ENCODE data around the gene CBLB.

Gene CBLB

DNA sequence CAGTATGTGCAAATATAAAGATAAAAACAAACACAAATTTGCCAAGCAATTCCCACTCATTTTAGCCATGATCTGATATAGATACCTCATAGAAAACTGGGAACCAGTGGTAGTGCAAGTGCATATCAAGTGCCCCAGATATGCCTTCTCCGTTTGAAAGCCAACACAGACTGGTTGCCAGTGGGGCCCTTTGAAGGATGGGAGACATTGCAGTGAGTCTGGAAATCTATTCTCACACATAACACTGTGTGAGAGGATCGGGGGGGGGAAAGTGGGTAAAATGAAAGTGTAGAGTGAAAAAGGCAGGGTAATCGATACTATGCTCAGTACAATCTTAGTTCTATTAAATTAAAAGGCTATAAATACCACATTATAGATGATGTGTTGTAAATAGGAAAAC is 83.0 kb downstream of the CBLB start:
- no peak overlapping the region for H3K4me3 ChIP-seq (ENCODE audit: low read depth, low read length)
- DNase-seq (ENCODE audit: low read depth) = no peak
- TF ChIP-seq, protein P1, sequence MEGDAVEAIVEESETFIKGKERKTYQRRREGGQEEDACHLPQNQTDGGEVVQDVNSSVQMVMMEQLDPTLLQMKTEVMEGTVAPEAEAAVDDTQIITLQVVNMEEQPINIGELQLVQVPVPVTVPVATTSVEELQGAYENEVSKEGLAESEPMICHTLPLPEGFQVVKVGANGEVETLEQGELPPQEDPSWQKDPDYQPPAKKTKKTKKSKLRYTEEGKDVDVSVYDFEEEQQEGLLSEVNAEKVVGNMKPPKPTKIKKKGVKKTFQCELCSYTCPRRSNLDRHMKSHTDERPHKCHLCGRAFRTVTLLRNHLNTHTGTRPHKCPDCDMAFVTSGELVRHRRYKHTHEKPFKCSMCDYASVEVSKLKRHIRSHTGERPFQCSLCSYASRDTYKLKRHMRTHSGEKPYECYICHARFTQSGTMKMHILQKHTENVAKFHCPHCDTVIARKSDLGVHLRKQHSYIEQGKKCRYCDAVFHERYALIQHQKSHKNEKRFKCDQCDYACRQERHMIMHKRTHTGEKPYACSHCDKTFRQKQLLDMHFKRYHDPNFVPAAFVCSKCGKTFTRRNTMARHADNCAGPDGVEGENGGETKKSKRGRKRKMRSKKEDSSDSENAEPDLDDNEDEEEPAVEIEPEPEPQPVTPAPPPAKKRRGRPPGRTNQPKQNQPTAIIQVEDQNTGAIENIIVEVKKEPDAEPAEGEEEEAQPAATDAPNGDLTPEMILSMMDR (conservative IDR thresholded peaks at IDR 0.05; ENCODE audit: low read depth, low read length) = no peak

DNA sequence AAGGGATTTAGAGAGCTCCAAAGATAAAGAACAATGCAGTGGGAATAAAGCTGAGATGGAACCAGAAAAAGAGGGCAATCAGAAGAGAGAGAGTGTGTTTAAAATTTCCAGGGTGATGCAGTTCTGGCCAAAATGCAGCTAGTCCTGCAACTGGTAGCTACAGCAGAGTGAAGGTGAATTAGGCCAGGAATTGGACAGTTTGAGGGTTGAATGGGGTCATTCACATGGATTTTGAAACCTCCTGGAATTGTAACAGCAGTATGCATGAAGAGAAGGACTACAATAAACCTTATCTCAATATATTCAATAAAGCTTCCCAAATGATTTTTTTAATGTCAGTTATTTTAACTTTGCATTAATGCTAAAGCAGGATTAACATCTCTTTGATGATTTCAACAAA is 85.2 kb downstream of the CBLB start:
- no peak for DNase-seq (ENCODE audit: low read depth)
- TF ChIP-seq, protein P1 (conservative IDR thresholded peaks at IDR 0.05; ENCODE audit: low read depth, low read length) = no peak

DNA sequence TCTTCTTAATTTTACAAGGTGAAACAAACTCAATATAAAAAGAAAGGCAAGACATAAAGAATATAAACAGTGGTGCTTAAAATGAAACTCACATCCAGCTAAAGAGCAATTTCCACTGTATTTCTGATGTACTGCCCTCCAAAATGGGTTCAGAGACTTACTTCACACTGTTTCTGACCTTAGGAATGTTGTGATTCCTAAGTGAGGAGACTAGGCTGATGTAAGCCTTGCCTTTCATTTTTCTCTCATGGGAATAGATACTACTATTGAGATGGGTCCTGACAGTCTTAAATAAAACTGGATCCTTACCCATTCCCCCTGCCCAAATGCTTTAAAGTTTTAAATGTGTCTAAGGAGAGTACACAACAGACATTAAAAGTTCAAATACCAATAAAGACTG is 86.9 kb downstream of the CBLB start:
- DNase-seq (ENCODE audit: low read depth) = peak; percentile 71
- TF ChIP-seq, protein P1 (conservative IDR thresholded peaks at IDR 0.05; ENCODE audit: low read depth, low read length) = no peak
- H3K4me3 ChIP-seq (ENCODE audit: low read depth, low read length) = no peak overlapping the region

More for the DNA sequence above, 85.2 kb downstream of the CBLB start:
- no peak overlapping the region for H3K4me3 ChIP-seq (ENCODE audit: low read depth, low read length)

DNA sequence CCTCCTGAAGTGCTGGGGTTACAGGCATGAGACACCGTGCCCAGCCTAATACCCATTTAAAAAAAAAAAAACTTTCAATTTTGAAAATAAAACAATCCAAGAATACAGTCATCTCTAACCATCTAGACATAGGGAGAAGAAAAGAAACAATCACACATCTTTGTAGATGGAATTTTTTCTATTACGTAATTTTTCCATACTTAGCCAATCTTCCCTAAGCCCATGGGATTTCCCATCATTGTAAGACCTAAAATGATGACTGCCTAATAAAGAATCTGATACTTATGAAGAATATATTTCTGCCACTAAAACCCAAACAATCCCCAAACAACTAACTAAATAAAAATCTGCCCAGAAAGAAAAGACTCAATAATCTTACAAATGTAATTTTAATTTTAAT is 88.7 kb downstream of the CBLB start:
- peak; percentile 33 for DNase-seq (ENCODE audit: low read depth)
- no peak overlapping the region for H3K4me3 ChIP-seq (ENCODE audit: low read depth, low read length)
- TF ChIP-seq, protein P1 (conservative IDR thresholded peaks at IDR 0.05; ENCODE audit: low read depth, low read length) = no peak

DNA sequence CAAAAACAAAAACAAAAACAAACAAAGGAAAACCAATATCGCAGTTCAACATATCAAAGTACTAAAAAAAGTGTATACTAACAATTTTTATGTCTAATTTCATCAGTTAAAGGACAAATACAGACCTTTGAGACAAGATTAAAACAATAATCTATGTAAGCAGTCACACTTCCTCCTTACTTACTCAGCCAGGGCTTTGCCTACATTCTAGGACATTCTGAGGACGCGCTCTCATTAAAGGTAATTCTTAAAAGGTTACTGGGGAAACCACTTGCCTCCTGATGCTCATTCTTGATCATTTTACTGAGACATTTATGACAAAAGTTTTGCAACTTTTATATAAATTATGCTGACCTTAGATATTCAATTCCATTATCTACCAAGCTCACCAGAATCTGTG is 93.4 kb downstream of the CBLB start:
- H3K4me3 ChIP-seq (ENCODE audit: low read depth, low read length) = no peak overlapping the region
- TF ChIP-seq, protein P1 (conservative IDR thresholded peaks at IDR 0.05; ENCODE audit: low read depth, low read length) = no peak
- no peak for DNase-seq (ENCODE audit: low read depth)

DNA sequence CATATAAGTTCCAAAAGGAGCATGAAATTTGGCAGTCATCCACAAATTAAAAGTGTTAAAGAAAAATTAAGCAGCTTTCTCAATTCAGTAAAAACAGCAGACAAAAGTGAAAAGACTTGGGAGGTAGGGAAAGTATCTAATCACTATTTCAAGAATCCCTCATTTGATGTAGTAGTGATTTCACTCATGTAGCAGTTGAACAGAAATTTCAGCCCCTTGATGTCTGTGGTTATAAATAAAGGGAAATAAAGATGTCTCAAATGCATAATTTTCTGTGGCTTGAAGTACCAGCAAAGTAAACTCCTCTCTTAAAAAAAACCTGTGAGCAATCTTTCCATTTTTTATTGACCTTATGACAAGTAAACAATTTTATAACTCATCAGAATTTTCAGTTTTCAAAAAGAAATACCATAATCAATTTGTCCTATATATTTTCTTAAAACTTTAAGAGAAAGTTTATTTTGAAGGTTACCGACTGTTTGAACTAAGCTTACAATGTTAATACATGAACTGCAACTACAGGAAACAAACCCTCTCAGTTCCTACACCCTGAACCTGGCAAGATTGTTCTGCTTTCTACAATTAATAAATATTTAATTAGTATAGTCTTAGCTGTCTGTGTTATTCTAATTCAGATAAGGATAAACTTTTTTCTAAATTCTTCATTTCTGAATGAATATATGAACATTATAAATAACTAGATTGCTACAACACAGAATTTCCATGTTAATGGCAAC is 94.2 kb downstream of the CBLB start:
- TF ChIP-seq, protein P1 (conservative IDR thresholded peaks at IDR 0.05; ENCODE audit: low read depth, low read length) = no peak
- no peak overlapping the region for H3K4me3 ChIP-seq (ENCODE audit: low read depth, low read length)
- DNase-seq (ENCODE audit: low read depth) = no peak

DNA sequence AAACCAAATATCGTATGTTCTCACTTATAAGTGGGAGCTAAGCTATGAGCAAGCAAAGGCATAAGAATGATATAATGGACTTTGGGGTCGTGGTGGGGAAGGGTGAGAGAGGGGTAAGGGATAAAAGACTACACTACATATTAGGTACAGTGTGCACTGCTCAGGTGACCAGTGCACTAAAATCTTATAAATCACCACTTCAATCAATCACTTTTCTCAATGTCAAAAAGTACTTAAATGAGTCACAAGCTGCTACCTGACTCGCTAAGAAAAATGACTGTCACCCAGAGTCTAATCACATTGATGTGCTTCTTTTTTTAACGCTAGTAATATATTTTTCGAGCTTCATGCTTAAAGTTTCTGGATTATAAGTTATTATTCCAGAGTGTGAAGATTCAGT is 95.5 kb downstream of the CBLB start:
- TF ChIP-seq, protein P1 (conservative IDR thresholded peaks at IDR 0.05; ENCODE audit: low read depth, low read length) = no peak
- DNase-seq (ENCODE audit: low read depth) = no peak
- no peak overlapping the region for H3K4me3 ChIP-seq (ENCODE audit: low read depth, low read length)

Measured in choroid plexus epithelial cell (primary cell).